Skin of body (tissue), 2 donors: ENCODE measurements around the gene PPP6R2. TPM values are rescaled to one million over a fixed set of nuclear protein-coding genes. Genes with fewer than 3 reads are reported as not detected.
"Not testable (repeated sequence)": the region's sequence is repeated elsewhere in the genome, so short reads cannot be mapped to it uniquely, and the experiment has no call there.

Experiments
- DNase-seq: peaks from one replicate; lab custom pipeline; 2025; lab: John Stamatoyannopoulos, UW
- total RNA-seq: library from RNA; depleted of rRNA; stranded (reverse); fragments of >200 nt; gene quantifications from one replicate; pipeline ENCODE4 v1.2.3, GENCODE V29; 2014

Gene PPP6R2
- total RNA-seq, 1 donor from 2014 or later = 31.5 TPM

DNA sequence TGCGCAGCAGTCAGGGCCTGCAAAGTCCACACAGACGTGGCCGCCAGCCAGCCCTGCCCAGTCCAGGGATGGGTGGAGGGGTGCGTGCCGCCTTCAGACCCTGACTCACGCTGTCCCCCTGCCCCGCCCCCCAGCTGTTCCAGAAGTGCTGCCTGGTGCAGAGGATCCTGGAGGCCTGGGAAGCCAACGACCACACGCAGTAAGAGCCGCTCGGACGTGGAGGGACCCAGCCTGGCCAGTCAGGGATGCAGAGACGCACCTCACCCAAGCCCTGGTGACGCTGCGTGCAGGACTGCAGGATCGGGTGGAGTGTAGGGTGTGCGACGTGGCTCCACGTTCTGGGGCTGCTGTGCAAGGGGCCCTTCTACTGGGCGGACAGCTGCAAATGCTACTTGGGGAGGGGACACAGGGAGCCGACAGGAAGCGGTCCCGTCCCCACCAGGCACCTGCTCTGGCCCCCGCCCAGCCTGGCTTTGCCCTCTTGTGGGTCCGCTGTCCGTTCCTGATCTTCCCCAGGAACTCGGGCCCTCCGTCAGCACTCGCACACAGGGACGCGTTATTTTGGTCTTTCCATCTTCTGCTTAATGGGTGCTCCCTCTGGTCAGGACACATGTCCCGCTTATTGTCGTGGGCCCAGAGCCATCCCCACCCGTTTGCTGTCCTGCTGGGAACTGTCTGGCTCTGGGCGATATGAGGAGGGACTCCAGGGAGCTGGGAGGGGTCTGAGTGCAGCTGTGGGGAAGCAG is 89.2 kb downstream of the PPP6R2 start:
- no peak for DNase-seq

- DNase-seq = not testable (repeated sequence)
These were observed 89.9 kb downstream of the PPP6R2 start for GRCh38 chr22:50432877-50433510.

DNA sequence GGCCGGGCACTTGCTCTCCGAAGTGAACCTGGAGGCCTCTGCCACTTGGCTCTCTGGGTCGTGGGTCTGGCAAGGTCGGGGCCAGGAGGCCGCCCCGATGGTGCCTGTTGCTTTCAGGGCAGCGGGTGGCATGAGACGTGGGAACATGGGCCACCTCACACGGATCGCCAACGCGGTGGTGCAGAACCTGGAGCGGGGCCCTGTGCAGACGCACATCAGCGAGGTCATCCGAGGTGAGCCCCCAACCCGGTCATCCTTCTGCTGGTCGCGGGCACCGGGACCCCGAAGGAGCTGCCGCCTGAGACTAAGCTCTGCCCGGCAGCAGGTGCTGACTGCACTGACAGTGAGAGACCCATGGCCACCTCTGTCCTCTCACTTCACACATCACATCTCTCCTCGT is 91.7 kb downstream of the PPP6R2 start:
- no peak for DNase-seq

- no peak for DNase-seq
These were observed 92.3 kb downstream of the PPP6R2 start for GRCh38 chr22:50435291-50436014.

GRCh38 chr22:50436015-50436830 is 93.1 kb downstream of the PPP6R2 start:
- no peak for DNase-seq

DNA sequence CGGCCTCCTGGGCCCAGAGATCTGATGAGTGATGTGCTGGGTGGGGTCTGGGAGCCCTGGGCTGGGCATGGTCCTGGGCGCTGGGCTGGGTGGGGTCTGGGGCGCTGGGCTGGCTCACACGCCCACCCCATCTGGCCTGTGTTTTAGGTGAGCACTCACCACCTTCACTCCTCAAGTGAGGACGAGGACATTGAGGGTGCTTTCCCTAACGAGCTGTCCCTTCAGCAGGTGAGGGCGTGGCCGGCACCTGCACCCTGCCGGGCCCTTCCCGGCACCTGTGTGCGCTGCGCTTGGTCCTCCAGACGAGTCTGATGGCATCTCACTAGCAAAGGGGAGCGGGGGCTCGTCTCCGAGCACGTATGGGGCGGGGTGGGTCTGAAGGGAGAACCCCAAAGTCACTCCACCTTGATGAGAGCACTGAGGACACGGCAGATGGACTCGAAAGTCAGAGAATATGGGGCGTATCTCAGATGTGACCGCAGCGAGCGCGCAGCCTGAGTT is 93.8 kb downstream of the PPP6R2 start:
- DNase-seq = no peak

DNA sequence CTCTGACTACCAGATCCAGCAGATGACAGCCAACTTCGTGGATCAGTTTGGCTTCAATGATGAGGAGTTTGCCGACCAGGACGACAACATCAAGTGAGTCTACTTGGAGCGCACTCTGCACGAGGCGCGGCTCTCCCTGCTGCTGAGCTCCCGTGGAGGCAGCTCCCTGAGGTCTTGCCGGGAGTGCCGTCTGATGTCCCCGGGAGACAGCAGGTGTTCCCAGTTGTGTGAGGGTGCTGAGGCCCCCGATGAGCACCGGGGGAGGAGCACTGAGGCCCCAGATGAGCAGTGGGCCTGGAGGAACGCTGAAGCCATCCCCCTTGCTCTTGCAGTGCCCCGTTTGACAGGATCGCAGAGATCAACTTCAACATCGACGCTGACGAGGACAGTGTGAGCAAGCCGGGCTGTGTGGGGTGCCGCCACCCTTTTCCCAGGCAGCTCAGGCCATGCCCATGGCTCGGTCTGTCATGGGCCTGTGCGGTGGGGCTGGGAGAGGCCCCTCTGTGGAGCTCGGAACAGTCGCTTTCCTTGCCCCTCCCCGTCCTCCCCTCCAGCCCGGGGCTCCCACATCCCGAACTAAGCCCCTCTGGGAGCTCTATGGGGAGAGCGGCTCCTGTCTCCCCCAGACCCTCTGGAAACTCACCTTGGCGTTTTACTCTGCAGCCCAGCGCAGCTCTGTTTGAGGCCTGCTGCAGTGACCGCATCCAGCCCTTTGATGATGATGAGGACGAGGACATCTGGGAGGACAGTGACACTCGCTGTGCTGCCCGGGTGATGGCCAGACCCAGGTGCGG is 94.6 kb downstream of the PPP6R2 start:
- DNase-seq = no peak

GRCh38 chr22:50438305-50439275 is 95.5 kb downstream of the PPP6R2 start:
- DNase-seq = no peak

DNA sequence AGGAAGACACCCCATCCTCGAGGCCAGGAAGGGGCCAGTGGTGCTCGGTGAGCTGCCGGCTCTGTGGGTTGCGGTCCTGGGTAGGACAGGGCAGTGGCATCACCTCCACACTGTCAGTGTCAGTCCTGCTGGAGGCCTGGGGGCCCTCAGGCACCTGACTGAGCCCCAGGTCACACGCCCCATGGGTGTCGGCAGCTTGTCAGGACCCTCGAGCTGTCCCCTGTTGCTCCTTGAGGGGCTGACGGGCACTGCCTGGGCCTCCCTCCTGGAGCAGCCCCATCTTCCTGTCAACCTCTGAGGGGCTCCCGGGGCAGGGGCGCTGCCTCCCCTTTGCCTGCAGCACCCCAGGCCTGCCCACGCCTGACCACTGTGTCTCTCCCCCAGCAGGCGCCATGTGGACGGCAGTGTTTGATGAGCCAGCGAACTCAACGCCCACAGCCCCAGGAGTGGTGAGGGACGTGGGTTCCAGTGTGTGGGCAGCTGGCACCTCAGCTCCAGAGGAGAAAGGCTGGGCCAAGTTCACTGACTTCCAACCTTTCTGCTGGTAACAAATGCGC is 96.3 kb downstream of the PPP6R2 start:
- no peak for DNase-seq

DNA sequence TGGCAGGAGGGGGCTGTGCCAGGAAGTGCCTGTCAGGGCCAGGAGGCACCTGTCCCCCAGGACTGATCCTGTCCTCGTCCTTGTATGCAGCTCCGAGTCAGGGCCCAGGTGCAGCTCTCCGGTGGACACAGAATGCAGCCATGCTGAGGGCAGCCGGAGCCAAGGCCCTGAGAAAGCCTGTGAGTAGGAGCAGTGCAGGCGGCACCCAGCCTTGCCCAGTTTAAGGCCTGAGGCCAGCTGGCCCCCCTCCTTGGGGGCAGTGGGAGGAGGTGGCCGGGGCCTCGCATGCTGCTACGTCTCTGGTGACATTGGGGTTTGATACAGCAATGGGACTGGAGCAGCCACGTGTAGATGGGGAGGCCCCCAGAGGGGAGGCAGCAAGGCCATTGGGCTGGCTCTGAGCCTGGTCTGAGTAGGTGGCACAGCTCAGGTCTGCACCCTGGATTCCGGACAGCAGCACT is 96.8 kb downstream of the PPP6R2 start:
- no peak for DNase-seq

DNA sequence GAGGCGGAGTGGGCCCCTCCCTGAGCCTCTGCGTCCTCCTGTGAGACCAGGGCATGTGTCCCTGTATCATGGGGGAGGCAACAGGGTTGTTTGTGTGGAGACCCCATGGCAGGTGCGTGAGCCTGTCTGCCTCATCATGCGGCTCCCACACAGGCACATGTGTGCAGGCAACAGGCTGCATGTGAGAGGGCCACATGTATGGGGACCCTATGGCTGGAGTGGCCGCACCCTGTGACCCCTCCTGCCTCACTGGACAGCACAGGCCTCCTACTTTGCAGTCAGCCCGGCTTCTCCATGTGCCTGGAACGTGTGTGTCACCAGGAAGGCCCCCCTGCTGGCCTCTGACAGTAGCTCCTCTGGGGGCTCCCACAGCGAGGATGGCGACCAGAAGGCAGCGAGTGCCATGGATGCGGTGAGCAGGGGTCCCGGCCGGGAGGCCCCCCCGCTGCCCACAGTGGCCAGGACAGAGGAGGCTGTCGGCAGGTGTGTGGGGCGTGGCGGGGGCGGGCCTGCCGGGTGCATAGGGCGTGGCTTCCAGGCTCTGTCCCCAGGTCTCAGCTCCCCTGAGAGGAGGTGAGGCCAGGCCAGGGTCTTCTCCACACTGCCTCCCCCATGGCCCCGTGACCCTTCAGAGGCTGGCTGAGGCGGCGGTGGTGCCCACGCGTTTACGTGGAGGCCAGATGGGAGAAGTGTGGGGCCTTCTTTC is 97.6 kb downstream of the PPP6R2 start:
- no peak for DNase-seq

DNA sequence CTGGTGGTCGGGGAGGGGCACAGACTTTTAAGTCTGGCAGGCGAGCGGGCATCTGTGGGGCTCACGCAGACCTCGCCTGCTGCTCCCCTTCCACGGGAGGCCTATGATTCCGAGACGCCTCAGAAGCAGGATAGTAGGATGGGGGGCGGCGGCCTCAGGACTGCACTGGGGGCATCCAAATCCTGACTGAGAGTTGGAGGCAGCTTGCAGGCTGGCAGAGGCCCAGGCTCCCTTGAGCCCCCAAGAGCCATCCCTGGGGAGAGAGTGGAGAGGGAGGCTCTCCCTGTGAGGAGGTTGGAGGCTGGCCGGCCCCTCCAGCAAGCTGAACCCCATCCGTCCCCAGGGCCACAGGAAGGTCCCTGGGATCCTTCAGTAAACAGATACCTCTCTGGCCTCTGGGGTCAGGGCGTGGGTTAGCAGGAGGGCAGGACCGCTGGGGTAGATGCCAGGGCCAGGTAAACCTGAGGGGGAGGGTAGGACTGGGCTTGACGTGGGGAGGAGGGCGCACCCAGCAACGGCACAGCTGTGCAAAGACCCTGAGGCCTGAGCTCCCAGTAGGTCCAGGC is 98.4 kb downstream of the PPP6R2 start:
- no peak for DNase-seq

GRCh38 chr22:50443197-50443596 is 100.1 kb downstream of the PPP6R2 start:
- DNase-seq = no peak

DNA sequence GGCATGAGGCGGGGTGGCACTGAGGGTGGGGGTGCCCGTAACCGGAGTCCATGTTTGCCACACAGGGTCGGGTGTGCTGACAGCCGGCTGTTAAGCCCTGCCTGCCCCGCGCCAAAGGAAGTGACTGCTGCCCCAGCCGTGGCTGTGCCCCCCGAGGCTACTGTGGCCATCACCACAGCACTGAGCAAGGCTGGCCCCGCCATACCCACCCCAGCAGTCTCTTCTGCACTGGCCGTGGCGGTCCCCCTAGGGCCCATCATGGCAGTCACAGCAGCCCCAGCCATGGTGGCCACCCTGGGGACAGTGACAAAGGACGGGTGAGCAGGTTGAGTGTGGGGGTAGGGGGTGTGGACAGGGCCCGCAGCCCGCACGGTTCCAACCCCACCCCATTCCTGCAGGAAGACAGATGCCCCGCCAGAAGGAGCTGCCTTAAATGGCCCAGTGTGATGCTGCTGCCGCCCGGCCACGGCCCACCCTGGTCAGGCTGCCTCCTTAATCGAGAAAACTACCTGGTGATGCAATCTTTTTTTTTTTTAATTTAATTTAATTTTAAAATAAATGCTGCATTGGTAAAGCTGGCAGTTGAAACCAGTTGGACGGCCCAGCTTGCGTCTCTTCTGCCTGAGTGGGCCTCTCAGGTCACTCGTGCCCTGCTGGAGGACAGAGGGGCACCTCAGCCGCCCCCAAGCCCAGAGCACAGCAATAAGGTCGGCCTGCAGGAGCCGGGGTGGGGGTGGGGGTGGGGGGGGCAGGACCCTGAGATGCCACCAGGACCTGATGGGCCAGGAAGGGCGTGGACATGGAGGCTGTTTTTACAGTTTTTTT is 100.9 kb downstream of the PPP6R2 start:
- no peak for DNase-seq

DNA sequence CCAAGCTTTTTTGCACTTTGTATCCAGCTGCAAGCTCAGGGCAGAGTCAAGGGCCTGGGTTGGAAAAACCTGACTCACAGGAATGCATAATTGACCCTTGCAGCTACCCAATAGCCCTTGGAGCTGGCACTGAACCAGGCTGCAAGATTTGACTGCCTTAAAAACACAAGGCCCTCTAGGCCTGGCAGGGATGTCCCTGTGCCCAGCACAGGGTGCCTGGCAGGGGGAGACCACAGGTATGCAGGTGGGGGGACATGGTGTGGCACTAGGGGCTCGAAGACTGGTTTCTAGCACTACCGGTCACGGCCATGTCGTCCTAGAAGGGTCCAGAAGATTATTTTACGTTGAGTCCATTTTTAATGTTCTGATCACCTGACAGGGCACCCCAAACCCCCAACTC is 101.5 kb downstream of the PPP6R2 start:
- DNase-seq = no peak

- DNase-seq = no peak
These were observed 102.1 kb downstream of the PPP6R2 start for GRCh38 chr22:50445071-50445879.
